Left hindlimb (tissue), 1 donor: ENCODE data around the gene NMRK2.
"Not testable (repeated sequence)": the region's sequence is repeated elsewhere in the genome, so short reads cannot be mapped to it uniquely, and the experiment has no call there.

Source experiments
- DNase-seq: peaks from one replicate; pipeline ENCODE4 v3.0.0-alpha.2; 2018

NMRK2 gene

DNA sequence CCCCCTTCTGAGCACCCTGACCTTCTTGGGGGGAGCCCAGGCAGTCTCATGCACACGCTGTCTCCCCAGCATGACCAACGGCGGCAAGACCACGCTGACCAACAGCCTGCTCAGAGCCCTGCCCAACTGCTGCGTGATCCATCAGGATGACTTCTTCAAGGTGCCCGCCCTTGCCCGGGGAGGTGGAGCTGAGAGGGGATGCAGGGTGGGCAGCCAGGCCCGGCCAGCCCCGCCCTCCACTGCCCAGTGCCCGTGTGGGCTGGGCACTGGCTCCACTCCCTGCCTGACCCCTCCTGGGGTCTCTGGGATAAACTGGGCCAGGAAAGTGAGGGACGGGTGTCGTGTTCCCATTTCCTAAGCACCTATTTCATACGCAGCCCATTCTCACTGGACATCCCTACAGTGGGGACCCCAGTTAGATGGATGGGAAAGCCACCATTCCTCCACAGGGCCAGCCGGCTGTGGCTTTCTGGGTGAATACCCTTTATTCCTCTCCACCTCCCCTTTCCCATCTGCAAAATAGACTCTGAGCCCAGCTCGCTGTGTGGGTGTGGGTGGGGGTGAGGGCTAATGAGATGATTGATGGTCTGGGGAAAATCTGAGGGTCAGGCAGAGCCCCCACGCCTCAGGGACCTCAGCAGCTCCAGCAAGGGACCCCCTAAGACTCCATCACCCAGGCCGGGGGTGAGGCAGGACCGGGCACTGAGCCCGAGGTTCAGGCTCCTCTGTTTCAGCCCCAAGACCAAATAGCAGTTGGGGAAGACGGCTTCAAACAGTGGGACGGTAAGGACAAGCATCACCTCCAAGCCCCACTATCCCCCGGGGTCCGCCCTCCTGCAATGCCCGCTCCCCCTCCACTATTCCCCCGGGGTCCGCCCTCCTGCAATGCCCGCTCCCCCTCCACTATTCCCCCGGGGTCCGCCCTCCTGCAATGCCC, 3.9 kb downstream of the NMRK2 start:
- DNase-seq: no peak

DNA sequence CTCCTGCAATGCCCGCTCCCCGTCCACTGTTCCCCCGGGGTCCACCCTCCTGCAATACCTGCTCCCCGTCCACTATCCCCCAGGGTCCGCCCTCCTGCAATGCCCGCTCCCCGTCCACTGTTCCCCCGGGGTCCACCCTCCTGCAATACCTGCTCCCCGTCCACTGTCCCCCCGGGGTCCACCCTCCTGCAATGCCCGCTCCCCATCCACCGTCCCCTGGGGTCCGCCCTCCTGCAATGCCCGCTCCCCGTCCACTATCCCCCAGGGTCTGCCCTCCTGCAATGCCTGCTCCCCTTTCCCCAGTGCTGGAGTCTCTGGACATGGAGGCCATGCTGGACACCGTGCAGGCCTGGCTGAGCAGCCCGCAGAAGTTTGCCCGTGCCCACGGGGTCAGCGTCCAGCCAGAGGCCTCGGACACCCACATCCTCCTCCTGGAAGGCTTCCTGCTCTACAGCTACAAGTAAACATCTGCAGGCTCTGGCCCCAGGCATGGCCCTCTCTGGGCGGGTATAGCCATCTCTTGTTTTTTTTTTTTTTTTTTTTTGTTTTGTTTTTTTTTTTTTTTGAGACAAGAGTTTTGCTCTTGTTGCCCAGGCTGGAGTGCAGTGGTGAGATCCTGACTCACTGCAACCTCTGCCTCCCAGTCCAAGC, 5.6 kb downstream of the NMRK2 start:
- not testable (repeated sequence) for DNase-seq

DNA sequence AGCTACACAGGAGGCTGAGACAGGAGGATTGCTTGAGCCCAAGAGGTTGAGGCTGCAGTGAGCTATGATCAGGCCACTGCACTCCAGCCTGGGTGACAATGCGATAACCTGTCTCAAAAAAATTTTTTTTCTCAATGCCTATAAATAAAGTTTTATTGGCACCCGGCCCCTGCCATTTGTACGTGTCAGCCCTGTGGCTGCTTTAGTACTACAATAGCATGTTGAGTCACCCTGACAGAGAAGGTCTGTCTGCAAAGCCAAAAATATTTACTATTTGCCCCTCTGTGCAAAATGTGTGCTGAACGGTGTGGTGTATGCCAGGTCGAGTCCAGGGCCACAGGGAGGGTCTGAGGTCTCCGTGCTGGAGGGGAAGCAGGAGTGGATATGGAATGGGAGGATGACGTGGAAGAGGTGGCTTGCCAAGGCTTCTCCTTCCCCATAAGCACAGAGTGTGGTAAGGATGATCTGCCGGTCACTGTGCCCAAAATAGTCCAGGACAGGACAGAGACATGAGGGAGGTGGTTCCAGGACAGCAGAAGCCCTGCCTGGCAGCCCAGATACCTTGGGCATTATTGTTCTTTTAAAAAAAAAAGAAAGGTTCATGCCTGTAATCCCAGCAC, 10.0 kb downstream of the NMRK2 start:
- no peak for DNase-seq

DNA sequence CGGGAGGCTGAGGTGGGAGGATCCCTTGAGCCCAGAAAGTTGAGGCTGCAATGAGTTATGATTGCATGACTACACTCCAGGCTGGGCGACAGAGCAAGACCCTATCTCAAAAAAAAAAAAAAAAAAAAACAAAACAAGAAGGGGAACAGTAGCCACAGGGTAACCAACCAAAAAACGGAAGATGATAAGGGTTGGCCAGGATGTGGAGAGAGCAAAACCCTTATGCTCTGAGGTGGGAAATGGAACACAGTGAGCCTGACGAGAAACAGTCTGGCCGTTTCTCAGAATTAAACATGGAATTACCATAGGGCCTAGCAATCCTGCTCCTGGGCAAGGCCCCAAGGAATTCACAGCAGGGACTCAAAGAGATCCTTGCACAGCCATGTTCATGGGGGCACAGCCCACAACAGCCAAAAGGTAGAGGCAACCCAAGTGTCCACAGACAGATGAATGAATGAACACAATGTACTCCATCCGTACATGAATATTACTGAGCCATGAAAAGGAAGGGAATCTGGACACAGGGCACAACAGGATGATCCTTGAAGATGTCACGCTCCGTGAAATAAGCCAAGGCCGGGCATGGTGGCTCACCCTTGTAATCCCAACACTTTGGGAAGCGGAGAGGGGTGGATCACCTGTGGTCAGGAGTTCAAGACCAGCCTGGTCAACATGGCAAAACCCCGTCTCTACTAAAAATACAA, 11.3 kb downstream of the NMRK2 start:
- no peak for DNase-seq

DNA sequence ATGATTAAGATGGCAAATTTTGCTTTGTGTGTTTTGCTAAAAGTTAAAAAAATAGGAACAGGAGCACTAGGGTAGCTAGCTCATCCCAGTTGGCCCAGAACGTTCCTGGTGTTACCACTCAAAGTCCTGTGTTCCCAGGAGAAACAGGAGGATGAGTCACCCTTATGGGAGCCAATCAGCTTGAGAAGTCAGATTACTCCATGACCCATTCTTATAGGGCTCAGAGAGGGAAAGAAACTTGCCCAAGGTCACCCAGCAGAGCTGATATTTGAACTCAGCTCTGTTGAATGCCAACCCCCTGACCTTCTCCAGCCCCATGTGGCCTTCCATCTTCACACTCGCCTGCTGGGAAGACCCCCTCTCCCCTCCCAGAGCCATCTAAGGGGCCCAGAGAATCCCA, 13.0 kb downstream of the NMRK2 start:
- DNase-seq: no peak

DNA sequence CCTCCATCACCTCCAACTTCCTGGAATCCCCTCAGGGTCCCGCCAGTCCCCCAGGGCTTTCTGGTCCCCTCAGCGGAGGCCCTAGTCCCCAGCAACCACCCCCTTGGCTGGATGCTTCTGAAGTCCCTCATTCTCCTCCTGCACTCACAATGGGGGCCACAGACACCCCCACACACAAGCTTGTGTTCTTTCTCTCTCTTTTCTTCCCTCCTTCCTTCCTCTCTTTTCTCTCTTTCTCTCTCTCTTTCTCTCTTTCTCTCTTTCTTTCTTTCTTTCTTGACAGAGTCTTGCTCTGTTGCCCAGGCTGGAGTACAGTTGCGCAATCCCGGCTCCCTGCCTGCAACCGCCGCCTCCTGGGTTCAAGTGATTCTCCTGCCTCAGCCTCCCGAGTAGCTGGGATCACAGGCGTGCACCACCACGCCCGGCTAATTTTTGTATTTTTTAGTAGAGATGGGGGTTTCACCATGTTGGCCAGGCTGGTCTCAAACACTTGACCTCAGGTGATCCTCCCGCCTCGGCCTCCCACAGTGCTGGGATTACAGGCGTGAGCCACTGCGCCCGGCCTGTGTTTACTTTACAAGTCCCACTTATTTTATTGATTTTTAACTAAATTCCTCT, 14.6 kb downstream of the NMRK2 start:
- DNase-seq: not testable (repeated sequence)

DNA sequence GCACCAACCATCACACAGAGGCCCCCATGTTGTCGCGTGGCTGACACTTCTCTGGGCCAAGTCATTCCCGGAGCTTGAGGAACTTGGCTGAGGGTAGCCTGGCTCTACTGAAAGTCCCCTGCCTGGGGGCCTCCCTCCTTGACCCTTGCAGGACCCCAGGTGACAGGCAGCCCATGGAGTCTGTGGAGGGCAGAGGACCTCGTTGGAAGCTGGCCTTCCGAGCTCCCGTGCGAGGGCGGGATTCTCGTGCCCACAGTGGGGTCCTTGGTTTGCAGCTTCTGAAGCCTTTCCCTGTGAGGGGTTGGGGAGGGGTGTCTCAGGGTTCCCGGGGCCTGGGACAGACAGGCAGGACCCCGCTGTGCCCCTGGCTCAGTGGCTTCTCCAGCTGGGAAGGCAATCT, 16.4 kb downstream of the NMRK2 start:
- no peak for DNase-seq

DNA sequence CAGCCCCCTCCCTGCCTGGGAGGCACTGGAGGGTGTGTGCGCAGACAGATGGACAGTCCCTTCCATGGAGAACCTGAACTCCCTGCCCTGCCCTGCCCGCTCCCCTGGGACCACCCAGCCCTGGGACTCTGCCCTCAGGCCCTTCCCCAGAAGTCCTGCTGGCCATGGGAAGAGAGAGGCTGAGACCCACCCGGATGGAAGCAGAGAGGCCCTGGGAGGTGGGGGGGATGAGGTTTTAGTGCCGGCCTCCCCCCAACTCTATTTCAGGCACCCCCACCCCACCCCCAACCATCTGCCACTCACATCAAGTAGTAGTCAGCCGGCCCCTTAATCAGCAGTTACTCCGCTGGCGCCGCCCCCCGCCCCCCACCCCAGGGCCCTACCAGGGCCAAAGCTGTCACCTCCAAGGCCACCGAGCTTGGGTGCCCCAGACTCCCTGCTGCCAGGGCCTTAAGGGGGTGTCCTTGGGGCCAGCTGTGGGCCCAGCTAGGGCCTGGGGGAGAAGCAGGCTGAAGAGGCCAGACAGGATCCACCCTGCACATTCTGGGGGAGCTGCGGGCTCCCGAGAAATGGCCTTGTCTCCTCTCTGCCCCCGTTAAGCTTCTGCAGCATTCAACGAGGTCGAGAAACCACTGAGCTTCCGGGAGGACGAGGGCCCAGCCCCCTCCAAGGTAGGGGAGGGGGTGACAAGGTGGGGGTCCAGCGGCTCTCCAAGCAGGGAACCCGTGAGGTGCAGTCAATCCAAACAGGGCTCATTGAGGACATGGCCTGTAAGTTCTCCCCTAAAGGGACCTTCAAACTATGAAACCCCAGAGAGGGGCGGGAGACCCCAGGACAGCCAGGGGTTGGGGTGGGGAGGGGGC, 17.4 kb downstream of the NMRK2 start:
- DNase-seq: no peak

DNA sequence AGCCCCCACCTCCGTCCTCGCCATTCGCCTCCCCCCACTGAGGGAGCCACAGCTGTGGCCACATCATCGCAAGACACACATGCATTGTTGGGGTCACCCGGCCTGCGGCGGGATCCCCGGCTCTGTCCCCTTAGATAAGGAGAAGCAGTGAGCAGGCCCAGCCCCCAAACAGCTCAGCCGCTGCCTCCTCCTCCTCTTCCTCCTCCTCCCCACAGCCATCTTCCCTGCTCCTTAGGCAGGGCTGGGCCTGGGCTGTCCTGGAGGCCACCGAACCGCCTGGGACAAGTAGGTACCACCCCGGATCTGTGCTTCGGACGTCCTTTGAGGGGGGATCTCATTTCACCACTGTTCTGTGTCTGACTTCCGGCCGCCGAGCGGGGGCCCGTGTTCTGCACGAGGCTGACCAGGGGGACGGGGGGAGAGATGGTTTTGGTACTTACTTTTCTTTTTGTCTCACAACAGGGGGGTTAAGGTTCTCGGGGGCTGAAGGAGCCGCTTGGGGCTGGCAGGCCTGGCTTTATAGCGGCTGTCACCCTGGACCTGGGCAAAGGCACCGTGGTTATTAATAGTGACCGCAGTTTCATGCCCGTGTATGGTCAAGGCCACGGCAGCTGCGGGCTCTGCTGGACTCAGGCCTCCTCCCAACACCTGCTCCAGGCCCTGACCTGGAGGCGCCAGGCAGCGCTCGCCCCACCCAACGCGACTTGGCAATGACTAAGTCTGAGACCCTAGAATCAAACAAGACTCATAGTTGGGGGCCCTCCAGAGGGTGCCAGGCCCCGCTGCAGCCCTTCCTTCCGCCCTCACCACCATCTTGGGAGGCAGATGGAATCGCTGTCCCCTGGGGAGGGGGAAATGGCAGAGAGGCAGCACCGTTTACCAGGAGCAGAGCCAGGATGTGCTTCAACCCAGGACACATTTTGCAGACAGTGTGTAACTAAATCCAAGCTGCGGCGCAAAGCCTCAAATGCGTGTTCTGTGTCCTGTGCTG, 18.3 kb downstream of the NMRK2 start:
- no peak for DNase-seq

DNA sequence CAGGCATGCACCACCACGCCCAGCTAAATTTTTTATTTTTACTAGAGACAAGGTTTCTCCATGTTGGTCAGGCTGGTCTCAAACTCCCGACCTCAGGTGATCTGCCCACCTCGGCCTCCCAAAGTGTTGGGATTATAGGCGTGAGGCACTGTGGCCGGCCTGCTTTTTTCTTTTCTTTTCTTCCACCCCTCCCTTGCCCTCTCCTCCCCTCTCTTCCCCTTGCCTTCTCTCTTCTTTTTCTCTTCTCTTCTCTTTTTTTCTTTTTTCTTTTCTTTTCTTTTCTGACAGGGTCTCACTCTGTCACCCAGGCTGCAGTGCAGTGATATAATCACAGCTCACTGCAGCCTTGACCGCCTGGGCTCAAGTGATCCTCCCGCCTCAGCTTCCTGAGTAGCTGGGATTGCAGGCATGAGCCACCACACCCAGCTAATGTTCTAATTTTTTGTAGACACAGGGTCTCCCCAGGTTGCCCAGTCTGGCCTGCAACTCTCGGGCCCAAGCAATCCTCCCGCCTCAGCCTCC, 19.9 kb downstream of the NMRK2 start:
- not testable (repeated sequence) for DNase-seq

DNA sequence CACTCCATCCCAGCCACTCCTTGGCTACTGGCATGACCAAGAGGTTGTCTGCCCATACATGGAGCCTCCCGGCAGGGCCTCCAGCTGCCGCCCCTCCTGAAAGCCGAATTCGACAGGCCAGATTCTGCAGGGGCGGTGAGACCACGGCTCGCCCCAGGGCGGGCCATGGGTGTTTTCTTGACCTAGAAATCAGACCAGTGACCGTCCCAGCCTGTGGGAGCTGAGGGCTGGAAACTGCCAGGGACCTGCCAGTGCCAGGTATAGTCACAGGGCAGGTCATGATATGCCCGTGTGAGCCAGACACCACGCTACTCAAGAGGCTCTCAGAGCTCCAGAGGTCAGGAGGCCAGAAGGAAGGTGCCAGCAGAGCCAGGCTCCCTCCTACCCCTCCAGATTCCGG, 21.2 kb downstream of the NMRK2 start:
- no peak for DNase-seq

DNA sequence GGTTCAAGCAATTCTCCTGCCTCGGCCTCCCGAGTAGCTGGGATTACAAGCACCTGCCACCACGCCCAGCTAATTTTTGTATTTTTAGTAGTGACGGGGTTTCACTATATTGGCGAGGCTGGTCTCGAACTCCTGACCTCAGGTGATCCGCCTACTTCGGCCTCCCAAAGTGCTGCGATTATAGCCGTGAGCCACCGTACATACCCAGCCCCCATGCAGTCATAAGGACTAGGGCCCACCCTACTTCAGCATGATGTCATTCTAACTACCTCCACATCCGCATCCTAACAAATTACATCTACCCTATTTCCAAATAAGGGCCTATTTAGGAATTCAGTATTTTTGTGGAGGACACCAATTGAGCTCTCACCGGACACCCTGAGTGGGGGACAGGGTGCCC, 22.4 kb downstream of the NMRK2 start:
- not testable (repeated sequence) for DNase-seq

DNA sequence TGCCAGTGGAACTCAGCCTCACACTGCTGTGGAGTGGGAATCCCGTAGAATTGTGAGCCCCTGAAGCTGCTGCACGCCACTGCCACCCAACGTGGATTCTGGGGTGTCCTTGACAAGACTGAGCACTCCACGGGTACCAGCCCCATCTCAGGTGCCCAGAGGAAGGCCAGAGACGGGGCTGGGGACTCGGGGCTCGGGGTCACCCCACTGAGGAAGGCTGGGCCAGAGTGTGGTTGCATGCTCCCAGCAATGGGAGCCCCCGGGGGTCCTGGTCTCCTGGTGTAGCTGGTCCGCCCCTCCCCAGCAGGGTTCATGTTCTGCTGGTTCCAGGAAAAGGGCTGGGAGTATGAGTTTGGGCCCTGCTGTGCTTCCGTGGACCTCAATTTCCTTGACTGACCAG, 22.8 kb downstream of the NMRK2 start:
- DNase-seq: no peak

DNA sequence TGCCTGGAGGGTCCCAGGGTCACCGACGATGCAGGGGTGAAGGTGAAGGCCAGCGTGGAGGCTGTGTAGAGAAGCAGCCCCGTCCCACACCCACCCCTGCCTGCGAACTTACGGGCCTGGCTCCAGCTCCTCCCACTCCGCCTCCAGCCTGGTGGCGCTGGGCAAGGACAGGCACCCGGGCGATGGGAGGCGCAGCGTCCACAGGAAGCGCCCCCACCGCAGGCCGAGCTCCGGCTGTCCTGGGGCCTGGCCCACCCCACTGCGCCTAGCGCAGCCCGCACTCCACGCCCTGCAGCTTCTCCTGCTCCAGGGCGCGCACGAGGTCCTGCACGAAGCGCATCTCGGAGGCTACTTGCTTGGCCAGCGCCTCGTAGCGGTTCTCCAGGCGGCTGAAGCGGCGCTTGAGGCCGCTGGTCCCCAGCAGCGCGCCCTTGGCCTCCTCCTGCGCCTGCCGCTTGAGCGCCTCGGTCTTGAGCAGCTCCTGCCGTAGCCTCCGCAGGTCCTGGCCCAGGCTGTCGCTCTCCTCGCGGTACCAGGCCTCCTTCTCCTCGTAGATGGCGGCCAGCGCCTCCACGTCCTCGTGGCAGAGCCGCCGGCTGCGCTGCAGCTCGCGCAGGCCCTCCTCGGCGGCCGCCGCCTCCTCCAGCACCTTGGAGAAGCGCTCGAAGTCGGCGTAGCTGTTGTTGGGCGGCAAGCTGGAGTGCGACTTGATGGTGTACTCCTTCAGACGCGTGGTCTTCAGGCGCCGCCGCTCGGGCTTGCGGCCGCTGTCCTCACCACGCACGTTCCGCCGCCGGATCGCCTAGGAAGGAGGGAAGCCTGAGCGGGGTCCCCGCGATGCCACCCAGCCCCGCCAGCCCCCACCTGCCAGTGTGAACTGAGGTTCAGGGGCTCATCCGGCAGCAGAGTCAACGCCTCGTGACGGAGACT, 26.2 kb downstream of the NMRK2 start:
- DNase-seq: no peak

DNA sequence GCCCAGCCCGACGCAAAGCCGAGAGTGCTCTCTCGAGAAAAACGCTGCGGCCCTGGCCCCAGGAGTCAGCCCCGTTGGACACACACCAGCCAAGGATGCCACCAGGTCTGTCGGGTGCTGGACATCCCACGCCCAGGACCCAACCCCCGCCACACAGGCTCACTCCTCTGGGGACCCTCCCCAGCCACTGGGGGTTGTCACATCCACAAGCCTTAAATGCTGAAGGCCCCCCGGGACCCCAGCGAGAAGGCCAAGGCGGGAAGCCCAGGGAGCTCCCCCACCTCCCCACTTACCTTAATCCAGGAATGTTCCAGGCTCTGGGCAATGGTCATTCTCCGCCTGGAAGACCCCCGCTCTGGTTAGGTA, 26.9 kb downstream of the NMRK2 start:
- DNase-seq: no peak

DNA sequence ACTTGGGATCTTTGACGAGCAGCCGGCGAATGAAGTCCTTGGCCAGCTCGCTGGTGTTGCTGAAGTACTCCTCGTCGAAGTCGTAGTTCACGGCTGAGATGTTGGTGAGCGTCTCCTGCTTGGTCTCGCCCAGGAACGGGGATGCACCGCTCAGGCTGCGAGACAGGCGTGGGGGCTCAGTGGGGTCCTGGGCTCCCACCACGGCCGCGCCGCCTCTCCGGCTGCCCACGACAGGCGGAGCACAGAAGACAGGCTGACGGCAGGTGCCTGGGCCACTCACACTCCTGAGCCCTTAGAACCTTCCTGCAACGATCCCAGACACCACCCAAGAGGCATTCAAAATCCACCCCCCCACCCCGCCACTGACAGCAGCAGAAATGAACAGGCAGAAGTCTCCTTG, 28.1 kb downstream of the NMRK2 start:
- DNase-seq: no peak

DNA sequence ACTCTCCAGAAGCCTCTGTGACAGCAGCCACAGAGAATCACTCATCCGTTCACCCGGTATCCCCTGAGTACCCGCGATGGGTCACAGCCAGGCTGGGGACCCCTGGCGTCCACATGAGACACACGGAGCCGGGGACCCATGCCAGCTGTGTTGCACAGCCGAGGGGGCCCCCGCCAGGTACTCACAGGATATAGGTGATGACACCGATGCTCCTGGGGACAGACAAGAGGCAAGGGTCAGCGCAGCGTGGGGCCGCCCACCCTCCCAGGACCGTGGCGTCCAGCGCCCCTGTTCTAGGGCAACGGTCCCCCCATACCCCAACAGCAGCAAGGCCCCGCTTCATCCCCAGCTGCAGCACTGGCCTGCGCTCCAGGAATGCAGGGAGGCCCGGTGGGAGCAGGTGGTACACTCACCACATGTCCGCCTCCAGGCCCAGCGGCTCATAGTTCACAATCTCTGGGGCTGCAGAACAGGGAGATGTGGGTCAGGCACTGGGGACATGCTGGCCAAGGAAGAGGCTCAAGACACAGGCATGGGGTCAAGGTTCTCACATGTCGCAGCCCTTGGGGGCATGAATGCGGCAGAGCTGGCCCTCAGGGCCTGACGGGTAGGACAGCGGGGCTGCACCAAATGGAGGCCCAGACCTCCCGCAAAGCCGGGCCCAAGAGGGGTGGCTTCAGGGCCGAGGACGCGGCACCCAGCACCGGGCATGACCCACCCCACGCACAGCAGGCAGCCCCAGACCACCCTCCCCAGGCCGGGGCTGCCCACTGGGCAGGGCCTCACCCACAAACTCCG, 30.8 kb downstream of the NMRK2 start:
- DNase-seq: no peak
